Measurements from ENCODE around the gene NTM.

The NTM gene

DNA sequence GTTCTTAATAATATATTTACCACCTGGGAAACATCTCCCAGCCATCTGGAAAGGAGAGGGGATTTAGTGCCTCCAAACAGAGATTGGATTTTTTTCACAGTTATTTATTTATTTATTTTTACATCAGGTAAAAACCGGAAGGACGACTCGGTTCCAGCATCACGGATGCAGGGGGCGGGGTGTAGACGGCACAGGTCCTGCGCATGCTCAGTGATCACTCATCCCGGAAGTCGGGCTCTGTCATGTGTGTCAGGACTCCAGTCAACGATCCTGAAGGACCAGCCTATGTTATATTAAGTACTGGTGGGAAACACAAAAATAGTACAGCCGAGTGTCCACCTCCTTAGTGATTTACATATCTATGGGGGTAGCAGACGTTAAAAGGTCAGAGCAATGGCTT, 467.6 kb downstream of the NTM start:
- Mint-ChIP-seq H3K27me3 (peaks cover 3% of the 10 kb centered on the region), H3K27ac (no peak overlapping the region), H3K4me3 (no peak overlapping the region), H3K36me3 (no peaks in the 10 kb centered on the region), H3K9me3 (peaks cover 6% of the 10 kb centered on the region), H3K4me1 (no peaks in the 10 kb centered on the region)

DNA sequence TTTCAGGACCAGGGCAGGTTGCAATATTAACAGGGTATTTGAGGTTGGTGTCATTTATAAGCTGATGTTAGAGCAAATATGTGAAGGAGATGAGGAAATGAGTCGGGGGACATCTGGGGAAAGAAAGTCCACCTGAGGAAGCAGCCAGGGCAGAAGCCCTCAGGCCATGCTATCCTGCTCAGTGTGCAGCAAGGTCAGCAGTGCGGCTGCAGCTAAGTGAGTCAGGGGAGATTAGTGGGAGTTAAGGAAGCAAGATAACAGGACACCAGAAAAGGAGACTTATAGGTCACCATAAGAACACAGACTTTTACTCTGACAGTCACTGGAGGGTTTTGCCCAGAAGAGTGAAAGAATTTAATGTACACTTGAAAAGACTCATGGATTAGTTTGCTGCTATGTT, 468.9 kb downstream of the NTM start:
- H3K27me3 Mint-ChIP-seq = peaks cover 3% of the 10 kb centered on the region
- no peak overlapping the region for H3K27ac Mint-ChIP-seq
- no peak overlapping the region for H3K4me3 Mint-ChIP-seq
- H3K9me3 Mint-ChIP-seq = peaks cover 6% of the 10 kb centered on the region
- no peaks in the 10 kb centered on the region for H3K36me3 Mint-ChIP-seq
- H3K4me1 Mint-ChIP-seq = no peaks in the 10 kb centered on the region

DNA sequence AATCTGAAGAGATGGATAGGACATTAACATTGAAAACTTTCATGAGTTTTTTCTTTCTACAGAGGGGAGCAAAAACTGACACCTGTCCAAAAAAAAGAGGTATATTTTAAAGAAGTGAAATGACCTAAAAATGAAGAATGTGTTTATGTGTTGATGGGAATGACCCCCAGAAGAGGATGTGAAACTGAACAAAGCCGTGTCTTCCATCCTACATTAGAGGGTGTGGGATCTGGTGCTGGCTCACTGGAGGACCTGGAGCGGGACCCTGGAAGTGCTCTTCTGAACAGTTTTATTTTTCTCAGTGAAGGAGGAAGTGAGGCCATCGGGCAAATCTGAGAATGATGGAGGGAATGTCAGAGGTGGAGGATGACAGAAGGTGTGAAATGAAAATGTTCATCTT, 470.1 kb downstream of the NTM start:
- Mint-ChIP-seq H3K27me3 (peaks cover 3% of the 10 kb centered on the region), H3K9me3 (peaks cover 6% of the 10 kb centered on the region), H3K4me1 (no peaks in the 10 kb centered on the region), H3K36me3 (no peaks in the 10 kb centered on the region), H3K27ac (no peak overlapping the region), H3K4me3 (no peak overlapping the region)

DNA sequence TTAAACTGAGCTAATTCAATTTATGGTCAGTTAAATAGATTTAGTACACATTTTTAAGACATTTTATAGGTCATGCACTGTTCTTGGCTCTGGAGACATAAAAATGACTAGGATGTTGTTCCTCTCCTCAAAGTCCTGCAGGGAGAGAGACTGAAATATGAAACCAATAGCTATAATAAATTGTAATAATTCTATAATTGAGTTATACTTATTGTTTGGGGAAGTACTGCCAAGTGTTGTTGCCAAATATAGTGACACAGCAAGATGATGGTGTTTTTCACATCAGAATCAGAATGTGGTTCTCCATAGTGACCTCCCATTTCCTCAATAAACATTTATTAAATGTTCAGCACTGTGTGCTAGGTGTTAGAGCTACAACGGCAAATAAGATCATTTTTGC, 470.6 kb downstream of the NTM start:
- Mint-ChIP-seq H3K9me3 (peaks cover 6% of the 10 kb centered on the region), H3K4me1 (no peaks in the 10 kb centered on the region), H3K36me3 (no peaks in the 10 kb centered on the region), H3K27ac (no peak overlapping the region), H3K4me3 (no peak overlapping the region), H3K27me3 (peaks cover 5% of the 10 kb centered on the region)

DNA sequence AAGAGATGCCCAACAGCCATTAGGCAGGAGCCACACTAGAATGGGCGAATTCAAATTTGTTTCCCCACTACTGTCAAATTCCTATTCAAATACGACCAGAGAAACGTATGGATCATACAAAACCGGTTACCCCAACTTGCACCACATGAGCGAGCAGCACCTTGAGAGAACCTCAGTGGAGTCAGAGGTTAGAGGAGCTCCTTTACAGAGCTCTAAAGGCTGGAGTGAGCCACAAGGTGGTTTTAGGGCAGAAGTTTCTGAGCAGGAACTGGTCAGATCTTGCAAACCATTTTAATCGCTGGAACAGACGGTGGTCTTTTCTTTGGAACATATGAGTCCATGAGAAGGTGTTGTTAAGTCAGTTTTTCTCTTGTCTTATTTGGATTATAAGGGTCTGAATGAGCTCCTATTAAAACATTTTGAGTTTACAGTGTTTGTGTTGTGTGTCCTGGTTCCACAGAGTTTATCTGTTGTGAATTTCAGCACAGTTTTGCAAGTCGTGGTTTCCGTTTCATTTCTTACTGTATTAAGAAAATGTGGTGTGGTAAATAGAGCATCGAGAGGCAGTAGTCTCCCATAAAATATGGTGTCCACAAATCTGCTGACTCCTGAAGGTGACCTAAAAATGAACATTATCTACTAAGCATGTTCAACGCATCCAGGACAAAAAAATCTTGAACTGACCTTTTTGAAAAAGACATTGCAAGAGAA, 471.7 kb downstream of the NTM start:
- no peaks in the 10 kb centered on the region for H3K36me3 Mint-ChIP-seq
- no peak overlapping the region for H3K4me3 Mint-ChIP-seq
- H3K4me1 Mint-ChIP-seq = no peaks in the 10 kb centered on the region
- H3K27me3 Mint-ChIP-seq = peaks cover 5% of the 10 kb centered on the region
- no peak overlapping the region for H3K27ac Mint-ChIP-seq
- peaks cover 6% of the 10 kb centered on the region for H3K9me3 Mint-ChIP-seq

DNA sequence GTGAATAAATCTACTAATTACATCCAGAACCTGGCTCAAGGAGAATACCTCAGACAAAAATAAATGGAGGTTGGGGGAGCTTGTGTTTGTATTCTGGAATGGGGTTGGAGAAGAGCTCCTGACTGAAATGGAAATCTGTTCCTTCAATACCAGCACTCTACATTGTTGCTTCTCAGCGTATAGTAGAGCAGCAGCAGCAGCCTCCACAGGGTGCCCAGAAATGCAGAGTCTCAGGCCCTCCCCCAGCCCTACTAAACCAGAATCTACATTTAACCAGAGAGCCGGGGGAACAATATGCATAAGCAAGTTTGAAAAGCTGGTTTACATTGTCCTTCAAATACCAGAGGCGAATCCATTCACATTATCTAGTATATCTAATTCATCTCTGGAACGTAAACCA, 474.8 kb downstream of the NTM start:
- Mint-ChIP-seq H3K9me3 (peaks cover 2% of the 10 kb centered on the region), H3K27ac (no peak overlapping the region), H3K36me3 (no peaks in the 10 kb centered on the region), H3K4me3 (no peak overlapping the region), H3K4me1 (no peaks in the 10 kb centered on the region), H3K27me3 (peaks cover 4% of the 10 kb centered on the region)

DNA sequence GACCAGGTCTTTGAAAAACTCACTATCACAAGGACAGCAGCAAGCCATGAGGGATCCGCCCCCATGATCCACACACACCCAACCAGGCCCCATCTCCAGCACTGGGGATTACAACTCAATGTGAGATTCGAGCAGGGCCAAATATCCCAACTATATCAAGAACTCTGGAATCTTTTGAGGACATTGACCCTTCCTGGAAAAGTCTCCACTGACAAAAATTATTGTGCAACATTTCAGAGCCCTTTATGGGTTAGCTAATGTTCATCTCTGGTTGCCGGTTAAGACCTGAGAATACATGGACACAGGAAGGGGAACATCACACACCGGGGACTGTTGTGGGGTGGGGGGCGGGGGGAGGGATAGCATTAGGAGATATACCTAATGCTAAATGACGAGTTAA, 479.1 kb downstream of the NTM start:
- Mint-ChIP-seq H3K27ac (no peak overlapping the region), H3K9me3 (no peaks in the 10 kb centered on the region), H3K27me3 (peaks cover 4% of the 10 kb centered on the region), H3K4me3 (no peak overlapping the region), H3K36me3 (no peaks in the 10 kb centered on the region), H3K4me1 (no peaks in the 10 kb centered on the region)

DNA sequence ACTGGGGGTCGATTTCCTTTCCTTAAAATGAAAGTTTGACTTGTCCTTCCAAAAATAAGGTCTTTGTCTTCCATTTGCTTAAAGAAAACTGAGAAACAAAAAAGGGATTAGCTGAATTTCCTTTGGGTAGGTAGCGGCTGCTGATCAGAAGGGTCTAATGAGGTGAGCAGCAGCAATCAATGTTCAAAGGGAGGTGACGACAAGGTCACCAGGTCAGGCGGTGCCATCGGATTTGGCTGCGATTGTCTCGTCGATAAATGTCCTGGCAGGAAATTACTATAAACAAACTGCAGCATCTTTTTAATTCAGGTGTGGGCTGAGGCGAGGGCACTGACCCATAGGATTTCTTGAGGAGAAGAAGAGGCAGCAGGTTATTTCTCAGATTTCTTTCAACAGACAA, 480.1 kb downstream of the NTM start:
- H3K4me1 Mint-ChIP-seq = no peaks in the 10 kb centered on the region
- no peaks in the 10 kb centered on the region for H3K36me3 Mint-ChIP-seq
- no peak overlapping the region for H3K4me3 Mint-ChIP-seq
- H3K27ac Mint-ChIP-seq = no peak overlapping the region
- H3K9me3 Mint-ChIP-seq = no peaks in the 10 kb centered on the region
- H3K27me3 Mint-ChIP-seq = peaks cover 4% of the 10 kb centered on the region

DNA sequence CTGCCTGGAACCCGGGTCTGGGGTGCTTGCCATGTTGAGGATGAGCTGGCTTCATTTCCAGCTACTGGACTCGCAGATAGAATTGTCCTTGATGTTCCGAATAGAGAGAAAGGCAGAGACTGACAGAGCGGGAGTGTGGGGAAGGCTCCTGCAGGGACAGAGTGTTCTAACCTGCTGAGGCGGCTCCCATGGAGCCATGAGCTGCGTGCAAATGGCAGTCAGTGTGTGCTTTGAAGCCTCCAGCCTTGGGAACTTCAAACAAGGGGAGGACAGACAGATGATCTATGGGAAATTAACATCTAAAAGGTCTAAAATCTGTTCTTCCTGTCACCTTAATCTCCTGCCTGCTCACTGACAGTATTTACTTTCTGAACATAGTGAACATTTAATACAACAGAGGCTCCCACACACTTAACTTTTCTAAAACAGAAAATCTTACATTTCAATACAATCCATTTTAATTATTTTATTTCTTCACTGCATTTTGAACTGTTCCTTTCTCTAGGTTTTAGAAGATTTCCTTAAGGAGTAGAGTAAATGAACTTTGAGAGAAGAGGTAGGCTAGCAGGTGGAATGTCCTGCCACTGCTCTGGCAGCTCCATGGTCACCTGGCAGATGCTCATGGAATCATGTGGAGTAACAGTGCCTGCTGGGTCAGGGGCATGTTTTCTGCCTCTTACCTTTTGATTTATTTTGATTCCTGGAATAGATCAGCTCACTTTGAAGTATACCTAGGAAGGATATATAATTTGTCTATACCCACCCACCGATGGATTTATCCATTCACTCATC, 481.7 kb downstream of the NTM start:
- Mint-ChIP-seq H3K4me1 (no peaks in the 10 kb centered on the region), H3K27ac (no peak overlapping the region), H3K36me3 (no peaks in the 10 kb centered on the region), H3K4me3 (no peak overlapping the region), H3K27me3 (peaks cover 2% of the 10 kb centered on the region), H3K9me3 (no peaks in the 10 kb centered on the region)

DNA sequence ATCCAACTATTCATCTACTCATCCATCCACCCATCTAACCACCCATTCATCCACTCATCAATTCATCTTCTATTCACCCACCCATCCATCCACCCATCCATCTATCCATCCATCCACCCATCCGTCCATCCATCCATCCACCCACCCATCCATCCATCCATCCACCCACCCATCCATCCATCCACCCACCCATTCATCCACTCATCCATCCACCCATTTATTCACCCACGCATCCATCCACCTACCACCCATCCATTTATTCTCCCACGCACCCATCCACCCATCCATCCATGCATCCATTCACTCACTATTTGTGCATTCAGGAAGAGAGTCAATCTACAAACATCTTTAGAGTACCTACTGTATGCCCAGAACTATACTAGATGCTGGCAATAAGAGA, 482.3 kb downstream of the NTM start:
- H3K36me3 Mint-ChIP-seq = no peaks in the 10 kb centered on the region
- H3K27ac Mint-ChIP-seq = no peak overlapping the region

DNA sequence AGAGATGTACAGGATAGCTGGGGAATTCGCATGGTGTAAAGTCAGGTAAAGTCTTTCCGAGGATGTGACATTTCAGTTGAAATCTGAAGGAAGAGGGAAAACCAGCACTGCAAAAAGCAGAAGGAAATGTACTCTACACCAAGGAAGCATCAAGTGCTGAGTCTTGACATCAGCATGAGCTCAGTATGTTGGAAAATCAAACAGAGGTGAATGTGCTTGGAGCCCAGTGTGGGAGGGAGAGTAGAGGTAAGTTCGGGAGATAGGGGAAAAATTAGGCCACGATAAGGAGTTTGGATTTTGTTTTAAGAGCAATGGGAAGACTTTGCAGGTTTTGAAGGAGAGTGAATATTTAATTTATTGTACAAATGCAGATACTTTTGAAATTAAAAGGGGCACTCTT, 484.0 kb downstream of the NTM start:
- no peaks in the 10 kb centered on the region for H3K36me3 Mint-ChIP-seq
- H3K27ac Mint-ChIP-seq = no peak overlapping the region
- no peak overlapping the region for H3K4me3 Mint-ChIP-seq
- no peaks in the 10 kb centered on the region for H3K4me1 Mint-ChIP-seq
- no peaks in the 10 kb centered on the region for H3K27me3 Mint-ChIP-seq
- H3K9me3 Mint-ChIP-seq = no peaks in the 10 kb centered on the region

More for the DNA sequence above, 482.3 kb downstream of the NTM start:
- Mint-ChIP-seq H3K4me3 (no peak overlapping the region), H3K9me3 (no peaks in the 10 kb centered on the region), H3K27me3 (peaks cover 2% of the 10 kb centered on the region), H3K4me1 (no peaks in the 10 kb centered on the region)

DNA sequence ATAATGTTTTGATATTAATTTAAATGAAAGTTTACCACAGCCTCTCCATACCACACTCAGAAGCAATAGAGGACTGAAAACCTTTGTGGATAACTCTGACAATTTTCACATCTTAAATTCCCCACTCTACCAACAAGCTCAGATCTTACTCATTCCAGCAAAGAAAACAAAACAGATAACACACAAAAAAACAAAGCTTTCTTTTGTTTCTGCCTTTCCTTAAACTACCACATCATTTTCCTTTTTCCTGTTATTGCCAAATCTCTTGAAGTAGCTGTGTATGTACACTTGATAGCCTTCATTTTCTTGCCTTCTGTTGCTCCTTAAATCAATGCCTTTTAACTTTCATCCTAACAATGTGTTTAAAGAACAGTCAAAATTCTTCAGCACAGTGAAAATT, 484.9 kb downstream of the NTM start:
- no peaks in the 10 kb centered on the region for H3K4me1 Mint-ChIP-seq
- H3K4me3 Mint-ChIP-seq = no peak overlapping the region
- H3K27ac Mint-ChIP-seq = no peak overlapping the region
- H3K9me3 Mint-ChIP-seq = no peaks in the 10 kb centered on the region
- no peaks in the 10 kb centered on the region for H3K36me3 Mint-ChIP-seq
- no peaks in the 10 kb centered on the region for H3K27me3 Mint-ChIP-seq

DNA sequence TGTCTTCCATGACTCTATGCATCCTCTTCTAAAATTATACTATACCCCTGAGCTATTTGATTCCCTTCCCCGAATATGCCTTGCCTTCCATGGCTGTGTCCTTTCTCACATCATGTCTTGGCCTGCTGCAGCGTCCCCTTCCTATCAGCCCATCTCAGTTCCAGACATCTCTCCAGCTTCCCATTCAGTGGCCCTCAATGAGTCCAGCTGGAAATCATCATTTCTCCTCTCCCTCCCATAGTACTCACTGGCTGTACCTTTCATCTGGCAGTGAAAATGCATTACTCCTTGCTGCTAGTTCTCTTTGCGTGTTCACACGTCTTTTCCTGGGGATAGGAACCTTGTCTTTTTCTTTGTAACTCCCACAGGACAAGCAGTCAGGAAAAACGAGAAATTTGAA, 486.8 kb downstream of the NTM start:
- Mint-ChIP-seq H3K4me1 (no peaks in the 10 kb centered on the region), H3K36me3 (no peaks in the 10 kb centered on the region), H3K9me3 (no peaks in the 10 kb centered on the region), H3K4me3 (no peak overlapping the region), H3K27ac (no peak overlapping the region), H3K27me3 (no peaks in the 10 kb centered on the region)

DNA sequence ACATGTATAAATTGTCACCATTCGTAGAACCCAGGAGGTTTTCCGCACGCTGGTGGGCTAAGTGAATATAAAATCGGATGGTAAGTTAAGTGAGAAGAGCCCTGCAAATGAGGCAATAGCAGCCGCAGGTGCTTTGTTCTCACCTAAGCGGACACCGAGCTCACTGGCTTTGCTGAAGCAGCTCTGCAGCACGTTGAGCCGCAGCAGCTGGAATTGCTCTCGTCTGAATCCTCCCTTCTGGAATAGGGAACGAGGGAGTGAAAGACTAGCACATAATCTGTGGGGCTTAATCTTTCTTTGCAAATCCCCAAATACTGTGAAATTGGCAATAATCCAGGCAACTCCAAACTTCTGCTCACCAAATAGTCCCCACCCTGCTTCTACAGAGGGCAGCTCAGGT, 488.1 kb downstream of the NTM start:
- no peaks in the 10 kb centered on the region for H3K36me3 Mint-ChIP-seq
- no peaks in the 10 kb centered on the region for H3K4me1 Mint-ChIP-seq

DNA sequence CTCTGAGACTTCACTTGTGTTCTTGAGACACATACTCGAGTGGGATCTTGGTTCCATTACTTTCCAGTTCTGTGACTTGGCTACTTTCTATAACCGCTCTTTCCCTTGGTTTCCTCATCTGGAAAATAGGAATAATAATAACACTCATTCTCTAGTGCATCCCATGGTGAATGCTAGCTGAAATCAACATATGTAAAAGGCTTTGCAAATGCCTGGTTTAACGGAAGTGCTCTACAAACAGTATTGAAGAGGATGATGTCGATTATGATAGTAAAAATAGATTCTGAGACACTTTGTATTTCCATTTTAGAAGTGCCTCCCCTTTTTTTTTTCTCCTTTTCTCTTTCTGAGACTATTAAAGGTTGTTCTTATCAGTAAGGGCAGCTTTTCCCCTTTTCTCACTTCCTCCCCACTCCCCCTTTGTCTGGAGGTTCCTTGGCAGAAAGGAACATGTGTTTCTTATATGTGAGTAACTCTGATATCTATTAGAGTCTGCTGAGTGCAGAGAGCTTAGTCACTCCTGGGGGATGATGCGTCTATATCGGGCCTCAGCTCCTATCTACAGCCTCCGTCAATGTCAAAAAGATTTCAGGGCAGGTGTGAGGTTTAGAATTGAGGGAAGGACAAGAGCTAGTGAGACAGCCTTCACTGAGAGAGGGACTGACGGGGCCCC, 489.3 kb downstream of the NTM start:
- H3K4me3 Mint-ChIP-seq = no peak overlapping the region
- no peaks in the 10 kb centered on the region for H3K36me3 Mint-ChIP-seq
- H3K27me3 Mint-ChIP-seq = no peaks in the 10 kb centered on the region
- no peaks in the 10 kb centered on the region for H3K9me3 Mint-ChIP-seq
- H3K27ac Mint-ChIP-seq = no peak overlapping the region
- H3K4me1 Mint-ChIP-seq = no peaks in the 10 kb centered on the region

More for the DNA sequence above, 488.1 kb downstream of the NTM start:
- no peaks in the 10 kb centered on the region for H3K9me3 Mint-ChIP-seq
- no peak overlapping the region for H3K4me3 Mint-ChIP-seq
- no peak overlapping the region for H3K27ac Mint-ChIP-seq
- H3K27me3 Mint-ChIP-seq = no peaks in the 10 kb centered on the region

DNA sequence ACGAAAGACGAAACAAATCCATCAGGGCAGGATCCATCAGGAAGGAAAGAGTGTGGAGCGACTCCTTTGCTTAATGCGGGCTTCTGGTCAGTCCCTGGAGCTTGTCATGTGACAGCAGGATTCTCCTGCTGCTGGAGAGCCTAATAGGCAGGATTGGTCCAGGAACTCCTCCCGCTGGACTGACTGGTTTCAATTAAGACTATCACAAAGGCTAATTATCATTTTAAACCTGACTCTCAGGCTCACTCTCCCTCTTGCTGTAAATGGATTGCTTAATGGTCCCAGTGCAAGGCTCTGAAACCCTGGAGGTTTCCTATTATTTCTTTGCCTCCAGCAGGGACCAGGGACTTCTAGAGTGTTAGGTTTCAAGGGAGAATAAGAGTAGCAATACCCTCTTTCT, 493.8 kb downstream of the NTM start:
- Mint-ChIP-seq H3K4me1 (no peaks in the 10 kb centered on the region), H3K4me3 (no peak overlapping the region), H3K27me3 (no peaks in the 10 kb centered on the region), H3K36me3 (no peaks in the 10 kb centered on the region), H3K27ac (no peak overlapping the region), H3K9me3 (no peaks in the 10 kb centered on the region)
